SK-N-SH (cell line): ENCODE measurements around the gene ASCC1. TPM values are rescaled to one million over a fixed set of nuclear protein-coding genes. Genes with fewer than 3 reads are reported as not detected.

ENCODE experiments used
- CTCF ChIA-PET: fragments of 300-600, 350-600 bp; formaldehyde crosslinking; extraction: SDS; loops from one replicate; lab custom pipeline; 2021; lab: Yijun Ruan, JAX
- POLR2A ChIA-PET: fragments of 350-600 bp; sonication (Branson Sonifier 250); formaldehyde crosslinking; extraction: SDS; loops from one replicate; lab custom pipeline; 2020; ENCODE audit warnings: antibody characterized with exemption, inconsistent platforms; lab: Yijun Ruan, JAX
- DNase-seq: peaks from one replicate; pipeline ENCODE4 v3.0.0; 2012
- H2AFZ ChIP-seq: fragments of 200-600 bp; sonication (generic); 2 replicates; pipeline ENCODE4 v1.8.1; 2016; ENCODE audit warnings: antibody characterized with exemption, mild to moderate bottlenecking, low read depth
- H3F3A ChIP-seq: fragments of 200-600 bp; sonication (generic); replicated peaks from 2 replicates; pipeline ENCODE3; 2016; ENCODE audit warnings: antibody characterized with exemption, mild to moderate bottlenecking; ENCODE audit not compliant: insufficient read depth
- H3K27ac ChIP-seq, 2 experiments: fragments of 200-500 bp in 1 of 2; fragments of 200-600 bp in 1 of 2; sonication (Bioruptor generic) in 1 of 2; sonication (generic), shearing (Covaris generic) in 1 of 2; 2 replicates each; pipeline versions ENCODE4 v1.5.1 to v1.6.1; 2014 to 2016; ENCODE audit warnings: low read depth in 2 of 2, inconsistent platforms in 1 of 2, low read length in 1 of 2, mild to moderate bottlenecking in 1 of 2, mixed read lengths in 1 of 2
- H3K27me3 ChIP-seq: fragments of 200-600 bp; sonication (generic), shearing (Covaris generic); 2 replicates; pipeline ENCODE4 v1.6.1; 2016; ENCODE audit warnings: mixed run types; ENCODE audit not compliant: insufficient read depth
- H3K36me3 ChIP-seq, 2 experiments: fragments of 200-500 bp in 1 of 2; fragments of 200-600 bp in 1 of 2; sonication (Bioruptor generic) in 1 of 2; sonication (generic) in 1 of 2; replicated peaks in 1 of 2; 2 replicates each; pipeline versions ENCODE3 to v1.5.1; 2014 to 2016; ENCODE audit warnings: low read length in 1 of 2, mild to moderate bottlenecking in 1 of 2; ENCODE audit not compliant: insufficient read depth in 2 of 2, control insufficient read depth in 1 of 2
- H3K4me1 ChIP-seq, 2 experiments: fragments of 200-500 bp in 1 of 2; fragments of 200-600 bp in 1 of 2; sonication (Bioruptor generic) in 1 of 2; sonication (generic), shearing (Covaris generic) in 1 of 2; 2 replicates each; pipeline versions ENCODE4 v1.5.1 to v1.6.1; 2014 to 2016; ENCODE audit warnings: low read depth in 1 of 2, low read length in 1 of 2, mixed run types in 1 of 2; ENCODE audit not compliant: insufficient read depth in 2 of 2, control insufficient read depth in 1 of 2
- H3K4me2 ChIP-seq: fragments of 200-600 bp; sonication (generic), shearing (Covaris generic); 2 replicates; pipeline ENCODE4 v1.6.1; 2017; ENCODE audit warnings: mixed run types
- H3K4me3 ChIP-seq, 2 experiments: fragments of 200-500 bp in 1 of 2; fragments of 200-600 bp in 1 of 2; sonication (Bioruptor generic) in 1 of 2; sonication (generic), shearing (Covaris generic) in 1 of 2; 2 replicates each; pipeline versions ENCODE4 v1.5.1 to v1.8.1; 2014 to 2016; ENCODE audit warnings: low read depth in 2 of 2, inconsistent platforms in 1 of 2, low read length in 1 of 2, mild to moderate bottlenecking in 1 of 2, mixed read lengths in 1 of 2, moderate library complexity in 1 of 2
- H3K79me2 ChIP-seq: fragments of 200-600 bp; sonication (generic); 2 replicates; pipeline ENCODE4 v1.8.1; 2017; ENCODE audit warnings: mild to moderate bottlenecking; ENCODE audit not compliant: insufficient read depth
- H3K9ac ChIP-seq: fragments of 200-600 bp; sonication (generic); 2 replicates; pipeline ENCODE4 v1.6.1; 2017; ENCODE audit warnings: mixed run types
- H3K9me2 ChIP-seq: fragments of 200-600 bp; sonication (generic); 2 replicates; pipeline ENCODE4 v1.6.1; 2017; ENCODE audit warnings: mixed run types
- H3K9me3 ChIP-seq: fragments of 200-600 bp; sonication (generic); 2 replicates; pipeline ENCODE4 v1.6.1; 2017; ENCODE audit warnings: mixed run types, mild to moderate bottlenecking, moderate library complexity
- H4K20me1 ChIP-seq: fragments of 200-600 bp; sonication (generic); 2 replicates; pipeline ENCODE4 v1.6.1; 2017; ENCODE audit warnings: mild to moderate bottlenecking, mixed run types; ENCODE audit not compliant: insufficient read depth
- FOXM1 ChIP-seq: IDR thresholded peaks from 2 replicates; pipeline ENCODE4 v1.4.0; 2012; ENCODE audit warnings: low read depth, mild to moderate bottlenecking
- IRF3 ChIP-seq: fragments of 150-350 bp; IDR thresholded peaks from 2 replicates; pipeline ENCODE4 v1.6.1; 2016; ENCODE audit warnings: mild to moderate bottlenecking, low read depth, low read length
- MAX ChIP-seq: IDR thresholded peaks from 2 replicates; pipeline ENCODE4 v1.4.0; 2012; ENCODE audit warnings: low read depth
- MEF2A ChIP-seq: IDR thresholded peaks from 2 replicates; pipeline ENCODE4 v1.4.0; 2012; ENCODE audit warnings: low read depth, borderline replicate concordance
- MXI1 ChIP-seq: IDR thresholded peaks from 2 replicates; pipeline ENCODE4 v1.6.1; 2012; ENCODE audit warnings: mild to moderate bottlenecking, low read depth, low read length, improper control_type of control experiment
- NFIC ChIP-seq: IDR thresholded peaks from 2 replicates; pipeline ENCODE4 v1.4.0; 2012; ENCODE audit warnings: borderline replicate concordance
- PBX3 ChIP-seq: IDR thresholded peaks from 2 replicates; pipeline ENCODE4; 2012
- POLR2AphosphoS5 ChIP-seq: IDR thresholded peaks from 2 replicates; pipeline ENCODE4 v1.6.1; 2012; ENCODE audit warnings: low read depth, low read length
- RAD21 ChIP-seq: IDR thresholded peaks from 2 replicates; pipeline ENCODE4 v1.6.1; 2012; ENCODE audit warnings: mild to moderate bottlenecking, low read length
- RCOR1 ChIP-seq: fragments of 150-350 bp; IDR thresholded peaks from 2 replicates; pipeline ENCODE4 v1.6.1; 2017; ENCODE audit warnings: antibody characterized with exemption, low read length
- RXRA ChIP-seq: IDR thresholded peaks from 2 replicates; pipeline ENCODE4 v1.4.0; 2012; ENCODE audit warnings: low read depth, mild to moderate bottlenecking, borderline replicate concordance
- TAF1 ChIP-seq: IDR thresholded peaks from 2 replicates; pipeline ENCODE4 v1.6.1; 2012; ENCODE audit warnings: low read depth, mild to moderate bottlenecking, low read length, moderate library complexity, borderline replicate concordance
- TCF12 ChIP-seq: IDR thresholded peaks from 2 replicates; pipeline ENCODE4 v1.4.0; 2012
- TEAD4 ChIP-seq: IDR thresholded peaks from 2 replicates; pipeline ENCODE4 v1.4.0; 2012; ENCODE audit warnings: mild to moderate bottlenecking, borderline replicate concordance; ENCODE audit not compliant: insufficient read depth
- USF2 ChIP-seq: fragments of 150-350 bp; IDR thresholded peaks from 2 replicates; pipeline ENCODE4 v1.6.1; 2017; ENCODE audit warnings: antibody characterized with exemption, low read length, low read depth, borderline replicate concordance
- YY1 ChIP-seq: IDR thresholded peaks from 2 replicates; pipeline ENCODE4 v1.4.0; 2012; ENCODE audit warnings: low read depth, mild to moderate bottlenecking
- ZBTB33 ChIP-seq: IDR thresholded peaks from 2 replicates; pipeline ENCODE4 v1.4.0; 2012; ENCODE audit warnings: low read depth, borderline replicate concordance
- WGBS: methylation state at CpG from one replicate; pipeline ENCODE4 v1.1.6; 2017; ENCODE audit warnings: low lambda C conversion rate; 5-methylcytosine and 5-hydroxymethylcytosine counted together
- polyA plus RNA-seq, 3 experiments: library from polyadenylated mRNA; depleted of rRNA; stranded (reverse); fragments of >200 nt; gene quantifications; 2 replicates each; pipeline ENCODE4 v1.2.3, GENCODE V29; 2012

The ASCC1 gene
- polyA plus RNA-seq, 1 of the 3 experiments (the other 2 are of a cell fraction): 15.0 TPM

- POLR2A ChIA-PET: no interaction called here
- no peak overlapping the region for H3K27ac ChIP-seq
- H3K79me2 ChIP-seq: no peaks in the 10 kb centered on the region
These were observed 75.9 kb downstream of the ASCC1 start for GRCh38 chr10:72140174-72140573.

GRCh38 chr10:72137583-72137982 is 78.5 kb downstream of the ASCC1 start:
- 94% methylated on average over 7 of the region's 7 CpGs for WGBS
- TF ChIP-seq TAF1 (no peak), PBX3 (no peak), RAD21 (no peak), YY1 (no peak), POLR2AphosphoS5 (no peak), RCOR1 (no peak), MAX (no peak), TEAD4 (no peak), NFIC (no peak), USF2 (no peak), IRF3 (no peak), TCF12 (no peak), RXRA (no peak), FOXM1 (no peak)

More at GRCh38 chr10:72140174-72140573, 75.9 kb downstream of the ASCC1 start:
- no peak for TF ChIP-seq MEF2A
- no peak for TF ChIP-seq ZBTB33
- no peak for TF ChIP-seq YY1
- no peak for TF ChIP-seq MXI1
- TF ChIP-seq TEAD4: no peak
- no peak for TF ChIP-seq TCF12
- Histone ChIP-seq H3K4me3 (no peak overlapping the region), H3K9me2 (no peaks in the 10 kb centered on the region), H3K27me3 (no peaks in the 10 kb centered on the region), H3K4me2 (no peak overlapping the region), H3F3A (no peaks in the 10 kb centered on the region), H3K4me1 (peaks cover 0 to 2% of the 10 kb centered on the region in 2 experiments; a peak in 2 of 4 replicates), H4K20me1 (no peaks in the 10 kb centered on the region), H3K9ac (no peak overlapping the region), H3K9me3 (no peaks in the 10 kb centered on the region), H3K36me3 (peaks cover 0 to 10% of the 10 kb centered on the region in 2 experiments), H2AFZ (no peak overlapping the region)
- DNase-seq: no peak
- CTCF ChIA-PET: interaction anchor here (1.0 to 1.8 kb wide), 4 partner anchors 14 to 83 kb away, joined by 3 to 8 read pairs (median 4); no protein-coding TSS in a partner anchor

More at GRCh38 chr10:72137583-72137982, 78.5 kb downstream of the ASCC1 start:
- Histone ChIP-seq H3K27ac (no peak overlapping the region), H3K4me3 (no peak overlapping the region), H3K79me2 (no peaks in the 10 kb centered on the region), H4K20me1 (no peaks in the 10 kb centered on the region), H3K27me3 (no peaks in the 10 kb centered on the region), H3K36me3 (peaks cover 0 to 10% of the 10 kb centered on the region in 2 experiments), H3K4me2 (no peak overlapping the region), H3K9ac (no peak overlapping the region), H2AFZ (no peak overlapping the region), H3F3A (peaks cover 7% of the 10 kb centered on the region), H3K9me3 (no peaks in the 10 kb centered on the region), H3K9me2 (no peaks in the 10 kb centered on the region), H3K4me1 (no peaks in the 10 kb centered on the region; a peak in 1 of 4 replicates)
- no peak for DNase-seq
- ChIA-PET CTCF (no interaction called here), POLR2A (no interaction called here)
